CD14-positive monocyte (primary cell): Measurements from ENCODE around the gene SLCO2A1. TPM values are rescaled to one million over a fixed set of nuclear protein-coding genes. Genes with fewer than 3 reads are reported as not detected.

Experiments
- DNase-seq, 3 donors: peaks; one replicate each; pipeline ENCODE4 v3.0.0-alpha.2; 2011 to 2022
- H2AFZ ChIP-seq: 2 replicates; pipeline ENCODE4 v1.6.0; 2012; ENCODE audit warnings: mild to moderate bottlenecking, low read depth, low read length, inconsistent platforms; ENCODE audit not compliant: insufficient read depth, poor library complexity, severe bottlenecking
- H3K27ac ChIP-seq, 2 donors: 1 replicate in 1 of 2; 2 replicates in 1 of 2; pipeline ENCODE4 v1.5.1; 2012 to 2013; ENCODE audit warnings: low read length in 2 of 2, control low read depth in 1 of 2, inconsistent platforms in 1 of 2, low read depth in 1 of 2, mild to moderate bottlenecking in 1 of 2
- H3K27me3 ChIP-seq, 2 donors: one replicate each; pipeline versions ENCODE4 v1.6.0 to v1.6.1; 2011 to 2013; ENCODE audit warnings: low read length in 2 of 2; ENCODE audit not compliant: control insufficient read depth in 2 of 2, insufficient read depth in 2 of 2
- H3K36me3 ChIP-seq, 2 donors: replicated peaks in 1 of 2; 1 replicate in 1 of 2; 2 replicates in 1 of 2; pipeline versions ENCODE4 v1.5.1 to v1.6.1; 2012 to 2013; ENCODE audit warnings: low read length in 2 of 2, control low read depth in 1 of 2, inconsistent platforms in 1 of 2, mild to moderate bottlenecking in 1 of 2; ENCODE audit not compliant: insufficient read depth in 2 of 2, control insufficient read depth in 1 of 2
- H3K4me1 ChIP-seq, 2 donors: 1 replicate in 1 of 2; 2 replicates in 1 of 2; pipeline versions ENCODE4 v1.5.1 to v1.6.1; 2012 to 2013; ENCODE audit warnings: low read length in 2 of 2, control low read depth in 1 of 2, inconsistent platforms in 1 of 2, mild to moderate bottlenecking in 1 of 2, moderate library complexity in 1 of 2; ENCODE audit not compliant: insufficient read depth in 2 of 2, control insufficient read depth in 1 of 2
- H3K4me2 ChIP-seq: replicated peaks from 2 replicates; pipeline ENCODE3; 2012; ENCODE audit warnings: low read length, moderate library complexity, mild to moderate bottlenecking; ENCODE audit not compliant: poor library complexity, severe bottlenecking; ENCODE audit errors: extremely low read depth
- H3K4me3 ChIP-seq, 3 experiments: fragments of 200-600 bp in 1 of 3; sonication (generic) in 1 of 3; replicated peaks in 1 of 3; 1 replicate in 2 of 3; 2 replicates in 1 of 3; pipeline ENCODE4 v1.5.1; 2011 to 2013; ENCODE audit warnings: low read length in 3 of 3, mild to moderate bottlenecking in 3 of 3, control low read depth in 2 of 3, low read depth in 2 of 3, inconsistent platforms in 1 of 3, moderate library complexity in 1 of 3
- H3K79me2 ChIP-seq: 2 replicates; pipeline ENCODE4 v1.6.0; 2012; ENCODE audit warnings: mild to moderate bottlenecking, control low read depth, inconsistent platforms, low read length, moderate library complexity; ENCODE audit not compliant: insufficient read depth
- H3K9ac ChIP-seq: 2 replicates; pipeline ENCODE4 v1.6.0; 2017; ENCODE audit warnings: low read length, mild to moderate bottlenecking; ENCODE audit not compliant: insufficient read depth, poor library complexity, severe bottlenecking
- H3K9me3 ChIP-seq, 2 donors: replicated peaks in 1 of 2; 1 replicate in 1 of 2; 2 replicates in 1 of 2; pipeline versions ENCODE4 v1.5.1 to v1.6.1; 2012 to 2013; ENCODE audit warnings: low read length in 2 of 2, control low read depth in 1 of 2; ENCODE audit not compliant: control insufficient read depth in 1 of 2, insufficient read depth in 1 of 2
- H4K20me1 ChIP-seq: 2 replicates; pipeline ENCODE4 v1.6.0; 2012; ENCODE audit warnings: mild to moderate bottlenecking, low read length, control low read depth, moderate library complexity; ENCODE audit not compliant: insufficient read depth
- H3K27ac Mint-ChIP-seq, 7 donors: one replicate each; pipeline ENCODE4 v1.8.0; 2020; ENCODE audit warnings: mild to moderate bottlenecking in 7 of 7, mixed read lengths in 7 of 7, moderate library complexity in 6 of 7, inconsistent platforms in 2 of 7
- H3K27me3 Mint-ChIP-seq, 3 donors: one replicate each; pipeline ENCODE4 v1.8.0; 2021 to 2022; ENCODE audit warnings: low read depth in 3 of 3, mild to moderate bottlenecking in 3 of 3, mixed read lengths in 3 of 3, moderate library complexity in 3 of 3, inconsistent platforms in 1 of 3
- H3K36me3 Mint-ChIP-seq, 2 donors: one replicate each; pipeline ENCODE4 v1.8.0; 2020; ENCODE audit warnings: mixed read lengths in 2 of 2, inconsistent platforms in 1 of 2, mild to moderate bottlenecking in 1 of 2
- H3K4me1 Mint-ChIP-seq: one replicate; pipeline ENCODE4 v1.8.0; 2020; ENCODE audit warnings: mild to moderate bottlenecking, mixed read lengths
- H3K4me3 Mint-ChIP-seq, 2 donors: one replicate each; pipeline ENCODE4 v1.8.0; 2020; ENCODE audit warnings: mild to moderate bottlenecking in 2 of 2, mixed read lengths in 2 of 2, moderate library complexity in 1 of 2
- H3K9me3 Mint-ChIP-seq, 7 donors: one replicate each; pipeline ENCODE4 v1.8.0; 2020 to 2022; ENCODE audit warnings: mixed read lengths in 7 of 7, mild to moderate bottlenecking in 6 of 7, moderate library complexity in 6 of 7, inconsistent platforms in 2 of 7
- WGBS: methylation state at CpG from one replicate; pipeline ENCODE4 v1.1.5; 2013; ENCODE audit warnings: missing lambda C conversion rate; ENCODE audit not compliant: insufficient coverage; 5-methylcytosine and 5-hydroxymethylcytosine counted together
- intact Hi-C, 2 donors: fragments of 100-400 bp; cut with micrococcal nuclease; formaldehyde crosslinking; loops; one replicate each; pipeline versions ENCODE4 v1.15.0 to v1.15.1; 2023
- polyA plus RNA-seq, 3 donors: library from polyadenylated mRNA; depleted of rRNA in 1 of 3; unstranded in 2 of 3; stranded (reverse) in 1 of 3; fragments of 300-500 nt in 2 of 3; fragments of >200 nt in 1 of 3; fragmentation: Illumina TruSeq in 2 of 3; gene quantifications; 1 replicate in 2 of 3; 2 replicates in 1 of 3; pipeline ENCODE4 v1.2.3, GENCODE V29; 2012 to 2021
- TF ChIP-seq, protein P1 (sequence below): fragments of 200-600 bp; IDR thresholded peaks from one replicate; pipeline ENCODE4 v1.8.0; 2022; ENCODE audit warnings: antibody characterized with exemption, mild to moderate bottlenecking

The SLCO2A1 gene
- polyA plus RNA-seq, 3 donors: 0.12 TPM; not detected in 2

DNA sequence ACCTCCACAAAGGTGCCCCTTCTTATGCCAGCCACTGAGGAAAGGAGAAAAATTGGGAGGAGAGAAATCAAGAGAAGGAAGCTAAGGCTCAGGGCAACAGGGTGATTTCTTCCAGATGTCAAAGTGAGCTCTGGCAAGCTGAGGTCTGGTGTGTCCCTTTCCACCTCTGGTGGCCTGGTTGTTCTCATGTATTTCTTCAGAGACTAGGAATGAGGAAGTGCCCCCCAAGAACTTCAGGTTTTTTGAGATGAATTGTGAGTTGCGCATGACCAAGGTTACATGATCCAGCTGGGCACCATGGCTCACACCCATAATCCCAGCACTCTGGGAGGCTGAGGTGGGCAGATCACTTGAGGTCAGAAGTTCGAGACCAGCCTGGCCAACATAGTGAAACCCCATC, 139.7 kb downstream of the SLCO2A1 start:
- H3K4me1 ChIP-seq: no peaks in the 10 kb centered on the region
- no peak overlapping the region for H3K4me2 ChIP-seq
- Mint-ChIP-seq H3K27me3 (peaks cover 18 to 27% (median 25%) of the 10 kb centered on the region in 3 donors), H3K36me3 (no peaks in the 10 kb centered on the region), H3K27ac (no peak overlapping the region), H3K4me3 (no peak overlapping the region), H3K9me3 (no peaks in the 10 kb centered on the region), H3K4me1 (no peaks in the 10 kb centered on the region)
- no peak overlapping the region for H3K4me3 ChIP-seq
- no peaks in the 10 kb centered on the region for H3K79me2 ChIP-seq
- intact Hi-C loops: no loop called here
- peaks cover 10 to 20% of the 10 kb centered on the region in 2 donors for H3K27me3 ChIP-seq
- no peak overlapping the region for H3K9ac ChIP-seq
- WGBS: 100% methylated on average over 1 of the region's 2 CpGs
- peaks cover 0 to 9% of the 10 kb centered on the region in 2 donors for H3K9me3 ChIP-seq
- DNase-seq: no peak
- TF ChIP-seq, protein P1, sequence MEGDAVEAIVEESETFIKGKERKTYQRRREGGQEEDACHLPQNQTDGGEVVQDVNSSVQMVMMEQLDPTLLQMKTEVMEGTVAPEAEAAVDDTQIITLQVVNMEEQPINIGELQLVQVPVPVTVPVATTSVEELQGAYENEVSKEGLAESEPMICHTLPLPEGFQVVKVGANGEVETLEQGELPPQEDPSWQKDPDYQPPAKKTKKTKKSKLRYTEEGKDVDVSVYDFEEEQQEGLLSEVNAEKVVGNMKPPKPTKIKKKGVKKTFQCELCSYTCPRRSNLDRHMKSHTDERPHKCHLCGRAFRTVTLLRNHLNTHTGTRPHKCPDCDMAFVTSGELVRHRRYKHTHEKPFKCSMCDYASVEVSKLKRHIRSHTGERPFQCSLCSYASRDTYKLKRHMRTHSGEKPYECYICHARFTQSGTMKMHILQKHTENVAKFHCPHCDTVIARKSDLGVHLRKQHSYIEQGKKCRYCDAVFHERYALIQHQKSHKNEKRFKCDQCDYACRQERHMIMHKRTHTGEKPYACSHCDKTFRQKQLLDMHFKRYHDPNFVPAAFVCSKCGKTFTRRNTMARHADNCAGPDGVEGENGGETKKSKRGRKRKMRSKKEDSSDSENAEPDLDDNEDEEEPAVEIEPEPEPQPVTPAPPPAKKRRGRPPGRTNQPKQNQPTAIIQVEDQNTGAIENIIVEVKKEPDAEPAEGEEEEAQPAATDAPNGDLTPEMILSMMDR: no peak
- no peaks in the 10 kb centered on the region for H4K20me1 ChIP-seq
- no peak overlapping the region for H3K27ac ChIP-seq
- H2AFZ ChIP-seq: no peak overlapping the region
- no peaks in the 10 kb centered on the region for H3K36me3 ChIP-seq

- H3K27ac ChIP-seq: no peak overlapping the region
- DNase-seq: no peak
- intact Hi-C loops: no loop called here
- H3K9me3 ChIP-seq: no peaks in the 10 kb centered on the region
- H3K9me3 Mint-ChIP-seq: peaks cover 0 to 4% (median 0%) of the 10 kb centered on the region in 7 donors
- TF ChIP-seq, protein P1: no peak
- H3K4me1 Mint-ChIP-seq: no peaks in the 10 kb centered on the region
- H3K27me3 ChIP-seq: peaks cover 3 to 9% of the 10 kb centered on the region in 2 donors
- H3K27me3 Mint-ChIP-seq: peaks cover 9 to 16% (median 15%) of the 10 kb centered on the region in 3 donors
- no peak overlapping the region for H3K4me3 ChIP-seq
- H2AFZ ChIP-seq: no peak overlapping the region
- no peaks in the 10 kb centered on the region for H3K4me1 ChIP-seq
- no peaks in the 10 kb centered on the region for H3K36me3 ChIP-seq
- H3K4me3 Mint-ChIP-seq: no peak overlapping the region
- H3K36me3 Mint-ChIP-seq: no peaks in the 10 kb centered on the region
- H3K79me2 ChIP-seq: no peaks in the 10 kb centered on the region
- no peak overlapping the region for H3K4me2 ChIP-seq
- H4K20me1 ChIP-seq: no peaks in the 10 kb centered on the region
- no peak overlapping the region for H3K9ac ChIP-seq
- 92% methylated on average over 2 of the region's 9 CpGs for whole genome bisulfite sequencing
- H3K27ac Mint-ChIP-seq: no peak overlapping the region
Observed at GRCh38 chr3:133888726-133889340, 140.9 kb downstream of the SLCO2A1 start.
